GM18505 (cell line): ENCODE data around the gene ZFHX2.

ENCODE experiments used
- ATAC-seq: cut with Tn5 transposase; IDR thresholded peaks from one replicate; pipeline ENCODE4 v1.9.1; 2021; ENCODE audit not compliant: unreplicated experiment
- POLR2A ChIP-seq: IDR thresholded peaks from 4 replicates; pipeline ENCODE4 v1.6.1; 2011; ENCODE audit warnings: borderline replicate concordance; ENCODE audit not compliant: insufficient read depth, insufficient read length; ENCODE audit errors: extremely low read depth

The ZFHX2 gene

GRCh38 chr14:23483236-23483854 is 68.2 kb downstream of the ZFHX2 start:
- ATAC-seq = no peak
- TF ChIP-seq POLR2A = no peak

GRCh38 chr14:23482823-23483148 is 68.8 kb downstream of the ZFHX2 start:
- no peak for ATAC-seq
- TF ChIP-seq POLR2A = no peak

GRCh38 chr14:23481979-23482822 is 69.4 kb downstream of the ZFHX2 start:
- ATAC-seq = no peak
- no peak for TF ChIP-seq POLR2A

- ATAC-seq = no peak
- TF ChIP-seq POLR2A = no peak
These were observed 70.1 kb downstream of the ZFHX2 start for GRCh38 chr14:23481362-23481970.

GRCh38 chr14:23478109-23478759 is 73.3 kb downstream of the ZFHX2 start:
- no peak for TF ChIP-seq POLR2A
- no peak for ATAC-seq

GRCh38 chr14:23470947-23471346 is 80.6 kb downstream of the ZFHX2 start:
- no peak for ATAC-seq
- no peak for TF ChIP-seq POLR2A
